Breast epithelium (tissue), 4 donors: ENCODE data around the gene LDHA. TPM values are rescaled to one million over a fixed set of nuclear protein-coding genes. Genes with fewer than 3 reads are reported as not detected.

Experiments used
- DNase-seq, 2 donors: peaks; one replicate each; pipeline ENCODE4 v3.0.0-alpha.2; 2019; ENCODE audit warnings: low spot score in 2 of 2
- H3K27ac ChIP-seq, 2 donors: fragments of 200-600 bp; sonication (generic) in 1 of 2; one replicate each; pipeline ENCODE4 v1.5.1; 2016 to 2019; ENCODE audit warnings: mild to moderate bottlenecking in 1 of 2
- H3K27me3 ChIP-seq, 2 donors: fragments of 200-600 bp; sonication (generic) in 1 of 2; one replicate each; pipeline versions ENCODE4 v1.5.1 to v1.6.0; 2017 to 2019; ENCODE audit warnings: control low read depth in 1 of 2, mild to moderate bottlenecking in 1 of 2
- H3K36me3 ChIP-seq: fragments of 200-600 bp; one replicate; pipeline ENCODE4 v1.5.1; 2019
- H3K4me1 ChIP-seq, 2 donors: fragments of 200-600 bp; sonication (generic); one replicate each; pipeline ENCODE4 v1.5.1; 2016 to 2019; ENCODE audit warnings: control low read depth in 1 of 2
- H3K4me3 ChIP-seq, 3 donors: fragments of 200-600 bp; sonication (generic); 1 replicate in 2 of 3; 2 replicates in 1 of 3; pipeline ENCODE4 v1.5.1; 2016 to 2019; ENCODE audit warnings: mild to moderate bottlenecking in 3 of 3, moderate library complexity in 2 of 3
- H3K9me3 ChIP-seq, 2 donors: fragments of 200-600 bp; sonication (generic) in 1 of 2; one replicate each; pipeline ENCODE4 v1.5.1; 2016 to 2019; ENCODE audit warnings: control low read depth in 1 of 2
- POLR2A ChIP-seq: fragments of 450-650 bp; IDR thresholded peaks from one replicate; pipeline ENCODE4 v1.6.1; 2016; ENCODE audit warnings: antibody characterized with exemption, mild to moderate bottlenecking, moderate library complexity
- POLR2AphosphoS5 ChIP-seq, 3 donors: sonication (generic); formaldehyde crosslinking; IDR thresholded peaks; one replicate each; pipeline ENCODE4 v1.6.1; 2017; ENCODE audit warnings: antibody characterized with exemption in 3 of 3
- intact Hi-C: fragments of 100-400 bp; cut with DNase I; formaldehyde crosslinking; loops from one replicate; pipeline ENCODE4 v1.15.1; 2023; ENCODE audit warnings: low total_unique reads
- total RNA-seq, 3 donors: library from RNA; depleted of rRNA; stranded (reverse); fragments of >200 nt; gene quantifications; one replicate each; pipeline ENCODE4 v1.1.0, GENCODE V29; 2016
- TF ChIP-seq, protein P1 (sequence below), 3 donors: fragments of 450-650 bp; IDR thresholded peaks; one replicate each; pipeline ENCODE4 v1.5.1; 2016 to 2017; ENCODE audit warnings: antibody characterized with exemption in 3 of 3, mild to moderate bottlenecking in 3 of 3, moderate library complexity in 3 of 3

LDHA gene
- total RNA-seq, 3 donors from 2014 or later: 433 to 515 (median 501) TPM

DNA sequence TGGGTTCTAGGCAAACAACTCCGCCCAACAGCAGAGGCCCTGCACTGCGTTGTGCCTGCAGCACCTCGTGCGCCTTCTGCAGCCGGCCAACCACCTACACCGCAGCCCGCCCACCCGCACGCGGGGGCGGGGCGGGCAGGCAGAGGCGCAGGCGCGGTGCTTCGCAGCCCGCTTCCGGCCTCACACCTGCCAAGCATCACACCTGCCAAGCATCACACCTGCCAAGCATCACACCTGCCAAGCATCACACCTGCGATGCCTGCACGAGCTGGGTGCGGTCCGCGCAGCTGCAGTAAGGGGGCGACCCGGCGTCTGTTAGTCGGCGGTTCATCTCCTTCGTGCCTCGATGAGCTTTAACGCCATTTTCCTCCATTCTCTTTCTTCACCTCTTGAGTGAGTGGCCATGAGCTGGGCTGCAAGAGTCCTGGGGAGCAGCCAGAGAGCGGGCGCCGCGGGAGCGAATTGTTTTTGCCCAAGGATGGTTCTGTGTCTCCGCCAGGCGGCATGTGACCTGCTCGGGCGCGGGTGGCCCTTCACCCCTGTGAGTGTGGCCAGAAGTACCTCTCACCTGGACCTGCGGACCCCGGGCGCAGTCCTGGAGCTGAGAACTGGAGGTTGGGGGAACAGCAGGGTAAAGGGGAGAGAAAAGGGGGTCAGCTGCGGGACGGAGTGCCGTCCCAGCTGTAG lies 61.5 kb downstream of the LDHA start, which contains the start of gene LDHAL6A:
LDHAL6A (plus strand) TSS at position 171 of the 687 bp plus-strand sequence. CDS start 825 bp downstream, outside the sequence.
- Histone ChIP-seq H3K4me3 (no peak within 1 kb of the TSS), H3K36me3 (no peaks in the 10 kb centered on the region), H3K4me1 (no peaks in the 10 kb centered on the region), H3K27ac (no peak within 1 kb of the TSS), H3K9me3 (no peaks in the 10 kb centered on the region), H3K27me3 (no peaks in the 10 kb centered on the region)
- no peak for DNase-seq
- TF ChIP-seq, protein P1, sequence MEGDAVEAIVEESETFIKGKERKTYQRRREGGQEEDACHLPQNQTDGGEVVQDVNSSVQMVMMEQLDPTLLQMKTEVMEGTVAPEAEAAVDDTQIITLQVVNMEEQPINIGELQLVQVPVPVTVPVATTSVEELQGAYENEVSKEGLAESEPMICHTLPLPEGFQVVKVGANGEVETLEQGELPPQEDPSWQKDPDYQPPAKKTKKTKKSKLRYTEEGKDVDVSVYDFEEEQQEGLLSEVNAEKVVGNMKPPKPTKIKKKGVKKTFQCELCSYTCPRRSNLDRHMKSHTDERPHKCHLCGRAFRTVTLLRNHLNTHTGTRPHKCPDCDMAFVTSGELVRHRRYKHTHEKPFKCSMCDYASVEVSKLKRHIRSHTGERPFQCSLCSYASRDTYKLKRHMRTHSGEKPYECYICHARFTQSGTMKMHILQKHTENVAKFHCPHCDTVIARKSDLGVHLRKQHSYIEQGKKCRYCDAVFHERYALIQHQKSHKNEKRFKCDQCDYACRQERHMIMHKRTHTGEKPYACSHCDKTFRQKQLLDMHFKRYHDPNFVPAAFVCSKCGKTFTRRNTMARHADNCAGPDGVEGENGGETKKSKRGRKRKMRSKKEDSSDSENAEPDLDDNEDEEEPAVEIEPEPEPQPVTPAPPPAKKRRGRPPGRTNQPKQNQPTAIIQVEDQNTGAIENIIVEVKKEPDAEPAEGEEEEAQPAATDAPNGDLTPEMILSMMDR (IDR thresholded peaks at IDR 0.05): no peak
- no peak for TF ChIP-seq POLR2A
- intact Hi-C loops: no loop called here

- no peak overlapping the region for H3K4me3 ChIP-seq
- TF ChIP-seq, protein P1 (IDR thresholded peaks at IDR 0.05): no peak
- TF ChIP-seq POLR2AphosphoS5 (IDR thresholded peaks at IDR 0.05) (no peak), POLR2A (no peak)
- no peaks in the 10 kb centered on the region for H3K9me3 ChIP-seq
- no peak overlapping the region for H3K27ac ChIP-seq
- H3K27me3 ChIP-seq: no peaks in the 10 kb centered on the region
- no peak for DNase-seq
- no peaks in the 10 kb centered on the region for H3K36me3 ChIP-seq
- intact Hi-C loops: no loop called here
- H3K4me1 ChIP-seq: no peaks in the 10 kb centered on the region
These were observed 63.1 kb downstream of the LDHA start for GRCh38 chr11:18457450-18457849.

Other genes with a start within 250 kb of the LDHA start
- not detected for gene MRGPRX4, start 221.7 kb upstream of the LDHA start, total RNA-seq
- gene SAA4, start 157.8 kb upstream of the LDHA start, total RNA-seq: 10 to 100 TPM in 1 of 3 donors, 1 to 10 TPM in 1, not detected in 1; 5.6 to 45.2 TPM
- 100 to 1,000 TPM in 2 of 3 donors, 1 to 10 TPM in 1; 7.5 to 567 (median 428) TPM for gene SAA2, start 145.9 kb upstream of the LDHA start, total RNA-seq
- gene SAA1, start 128.3 kb upstream of the LDHA start, total RNA-seq: 1,000 to 10,000 TPM in 1 of 3 donors, 100 to 1,000 TPM in 1, 10 to 100 TPM in 1; 78.1 to 1,384 (median 818) TPM
- 100 to 1,000 TPM in 1 of 3 donors, 10 to 100 TPM in 2; 18.7 to 166 (median 57.0) TPM for gene HPS5, start 72.4 kb upstream of the LDHA start, total RNA-seq
- gene GTF2H1, start 72.0 kb upstream of the LDHA start, total RNA-seq: 10 to 100 TPM; 73.1 to 83.7 (median 74.4) TPM
- not detected for gene LDHC, start 17.8 kb downstream of the LDHA start, total RNA-seq
- not detected for gene LDHAL6A, start 61.3 kb downstream of the LDHA start, total RNA-seq
- gene TSG101, start 132.4 kb downstream of the LDHA start, total RNA-seq: 100 to 1,000 TPM in 1 of 3 donors, 10 to 100 TPM in 2; 66.5 to 114 (median 72.8) TPM
- 10 to 100 TPM; 28.5 to 54.4 (median 28.8) TPM for gene UEVLD, start 194.2 kb downstream of the LDHA start, total RNA-seq
- gene MISFA, start 205.2 kb downstream of the LDHA start, total RNA-seq: 1 to 10 TPM in 2 of 3 donors, not detected in 1; 2.6 TPM
- gene SPTY2D1, start 239.8 kb downstream of the LDHA start, total RNA-seq: 10 to 100 TPM; 19.5 to 30.6 (median 27.5) TPM